Fibroblast of lung (primary cell): Measurements from ENCODE around the gene MROH7. TPM values are rescaled to one million over a fixed set of nuclear protein-coding genes. Genes with fewer than 3 reads are reported as not detected.

ENCODE experiments used
- DNase-seq, 2 donors: peaks; one replicate each; pipeline versions ENCODE4 v3.0.0 to v3.0.0-alpha.2; 2010; ENCODE audit warnings: low read depth in 2 of 2
- H2AFZ ChIP-seq: 2 replicates; pipeline ENCODE4 v1.5.1; 2012; ENCODE audit warnings: low read length, control low read depth, inconsistent platforms
- H3K27ac ChIP-seq: 2 replicates; pipeline ENCODE4 v1.5.1; 2011; ENCODE audit warnings: low read length, control low read depth; ENCODE audit not compliant: insufficient read depth
- H3K27me3 ChIP-seq: 2 replicates; pipeline ENCODE4 v1.5.1; 2011; ENCODE audit warnings: mild to moderate bottlenecking, low read length; ENCODE audit not compliant: control insufficient read depth, insufficient read depth
- H3K36me3 ChIP-seq: 2 replicates; pipeline ENCODE4 v1.5.1; 2011; ENCODE audit warnings: low read length; ENCODE audit not compliant: control insufficient read depth, insufficient read depth
- H3K4me1 ChIP-seq: 2 replicates; pipeline ENCODE4 v1.5.1; 2011; ENCODE audit warnings: low read length; ENCODE audit not compliant: control insufficient read depth, insufficient read depth; ENCODE audit errors: extremely low read depth
- H3K4me2 ChIP-seq: 2 replicates; pipeline ENCODE4 v1.5.1; 2011; ENCODE audit warnings: low read length, control low read depth; ENCODE audit not compliant: insufficient read depth; ENCODE audit errors: extremely low read depth
- H3K4me3 ChIP-seq, 4 experiments: fragments of 200-600 bp in 1 of 4; sonication (generic) in 1 of 4; replicated peaks in 1 of 4; 2 replicates each; pipeline ENCODE4 v1.5.1; 2011 to 2016; ENCODE audit warnings: low read length in 4 of 4, low read depth in 3 of 4, mild to moderate bottlenecking in 3 of 4, control low read depth in 2 of 4, inconsistent platforms in 1 of 4, mixed read lengths in 1 of 4; ENCODE audit not compliant: insufficient read depth in 1 of 4; ENCODE audit errors: control extremely low read depth in 1 of 4
- H3K79me2 ChIP-seq: 2 replicates; pipeline ENCODE4 v1.5.1; 2012; ENCODE audit warnings: mild to moderate bottlenecking, low read length, inconsistent platforms; ENCODE audit not compliant: control insufficient read depth, insufficient read depth
- H3K9ac ChIP-seq: 2 replicates; pipeline ENCODE4 v1.5.1; 2011; ENCODE audit warnings: mild to moderate bottlenecking, low read length, control low read depth; ENCODE audit not compliant: insufficient read depth
- H3K9me3 ChIP-seq: 2 replicates; pipeline ENCODE4 v1.5.1; 2012; ENCODE audit warnings: low read depth, low read length; ENCODE audit not compliant: control insufficient read depth, insufficient read depth
- H4K20me1 ChIP-seq: 2 replicates; pipeline ENCODE4 v1.5.1; 2011; ENCODE audit warnings: low read length; ENCODE audit not compliant: control insufficient read depth, insufficient read depth; ENCODE audit errors: extremely low read depth
- CTCF ChIP-seq, 2 donors: IDR thresholded peaks in 1 of 2; conservative IDR thresholded peaks in 1 of 2; 1 replicate in 1 of 2; 2 replicates in 1 of 2; pipeline ENCODE4 v1.5.1; 2011 to 2012; ENCODE audit warnings: low read length in 2 of 2, control low read depth in 1 of 2, inconsistent platforms in 1 of 2, low read depth in 1 of 2, mild to moderate bottlenecking in 1 of 2
- EZH2 ChIP-seq: IDR thresholded peaks from 2 replicates; pipeline ENCODE4 v1.5.1; 2012; ENCODE audit warnings: low read length, control low read depth, mild to moderate bottlenecking; ENCODE audit errors: missing control alignments
- polyA plus RNA-seq, 2 donors: library from polyadenylated mRNA; depleted of rRNA in 1 of 2; stranded (reverse) in 1 of 2; unstranded in 1 of 2; fragments of >200 nt; gene quantifications; 2 replicates each; pipeline ENCODE4 v1.2.1, GENCODE V29; 2011 to 2012; ENCODE audit warnings: missing spikeins in 1 of 2
- total RNA-seq: library from RNA; depleted of rRNA; stranded (reverse); fragments of >200 nt; gene quantifications from 2 replicates; pipeline ENCODE4 v1.2.1, GENCODE V29; 2014

Gene MROH7
- total and polyA plus RNA-seq, 2 donors (not counting 1 experiment from before 2014, with no cell fraction given) = 0.01 to 0.33 TPM

- no peak for TF ChIP-seq CTCF (conservative IDR thresholded peaks at IDR 0.05 in 1 of 2, IDR thresholded peaks at IDR 0.05 in 1 of 2; ENCODE audit: low read depth in 1 of 2, low read length in 2 of 2)
- no peak for TF ChIP-seq EZH2
- Histone ChIP-seq H3K27me3 (no peaks in the 10 kb centered on the region), H3K4me2 (no peak overlapping the region), H3K9ac (no peak overlapping the region), H3K9me3 (no peaks in the 10 kb centered on the region), H3K79me2 (no peaks in the 10 kb centered on the region), H4K20me1 (no peaks in the 10 kb centered on the region), H3K36me3 (no peaks in the 10 kb centered on the region), H2AFZ (no peak overlapping the region), H3K27ac (no peak overlapping the region), H3K4me1 (no peaks in the 10 kb centered on the region), H3K4me3 (no peak overlapping the region)
- no peak for DNase-seq
Observed at GRCh38 chr1:54701996-54702395, 60.4 kb downstream of the MROH7 start.

GRCh38 chr1:54703471-54703870 is 61.9 kb downstream of the MROH7 start:
- Histone ChIP-seq H3K27ac (no peak overlapping the region), H3K27me3 (no peaks in the 10 kb centered on the region), H3K79me2 (no peaks in the 10 kb centered on the region), H3K4me2 (no peak overlapping the region), H3K9me3 (no peaks in the 10 kb centered on the region), H3K4me1 (no peaks in the 10 kb centered on the region), H3K9ac (no peak overlapping the region), H3K4me3 (no peak overlapping the region), H3K36me3 (no peaks in the 10 kb centered on the region), H2AFZ (no peak overlapping the region), H4K20me1 (no peaks in the 10 kb centered on the region)
- TF ChIP-seq CTCF (conservative IDR thresholded peaks at IDR 0.05 in 1 of 2, IDR thresholded peaks at IDR 0.05 in 1 of 2; ENCODE audit: low read depth in 1 of 2, low read length in 2 of 2) = no peak
- no peak for TF ChIP-seq EZH2
- DNase-seq = no peak

GRCh38 chr1:54705153-54705552 is 63.6 kb downstream of the MROH7 start:
- no peak overlapping the region for H3K4me3 ChIP-seq
- H3K4me1 ChIP-seq = no peaks in the 10 kb centered on the region
- no peak overlapping the region for H3K27ac ChIP-seq
- DNase-seq = no peak
- no peaks in the 10 kb centered on the region for H3K27me3 ChIP-seq
- H4K20me1 ChIP-seq = no peaks in the 10 kb centered on the region
- no peak overlapping the region for H3K4me2 ChIP-seq
- TF ChIP-seq CTCF (conservative IDR thresholded peaks at IDR 0.05 in 1 of 2, IDR thresholded peaks at IDR 0.05 in 1 of 2; ENCODE audit: low read depth in 1 of 2, low read length in 2 of 2) (no peak), EZH2 (no peak)
- no peaks in the 10 kb centered on the region for H3K36me3 ChIP-seq
- no peaks in the 10 kb centered on the region for H3K9me3 ChIP-seq
- H3K79me2 ChIP-seq = no peaks in the 10 kb centered on the region
- H2AFZ ChIP-seq = no peak overlapping the region
- no peak overlapping the region for H3K9ac ChIP-seq
